ENCODE results near the gene KCNIP4. TPM values are rescaled to one million over a fixed set of nuclear protein-coding genes. Genes with fewer than 3 reads are reported as not detected.

KCNIP4 gene
- total and polyA plus RNA-seq, 3 donors from 2014 or later = 0.68 TPM; not detected in 2

GRCh38 chr4:20829617-20830357, 1118.8 kb downstream of the KCNIP4 start:
- Histone ChIP-seq H3K9me3 (no peaks in the 10 kb centered on the region), H3K4me1 (no peaks in the 10 kb centered on the region), H3K36me3 (ENCODE audit: low read depth, missing control alignments) (no peaks in the 10 kb centered on the region), H3K27ac (no peak overlapping the region), H3K4me3 (no peak overlapping the region), H3K27me3 (no peaks in the 10 kb centered on the region)
- 56 to 64% methylated on average over 5 of the region's 5 CpGs for WGBS, 2 donors
- no peak for DNase-seq
- intact Hi-C loops (cut with DNase I; ENCODE audit: low total_unique reads) = no loop called here
- TF ChIP-seq, protein P1, sequence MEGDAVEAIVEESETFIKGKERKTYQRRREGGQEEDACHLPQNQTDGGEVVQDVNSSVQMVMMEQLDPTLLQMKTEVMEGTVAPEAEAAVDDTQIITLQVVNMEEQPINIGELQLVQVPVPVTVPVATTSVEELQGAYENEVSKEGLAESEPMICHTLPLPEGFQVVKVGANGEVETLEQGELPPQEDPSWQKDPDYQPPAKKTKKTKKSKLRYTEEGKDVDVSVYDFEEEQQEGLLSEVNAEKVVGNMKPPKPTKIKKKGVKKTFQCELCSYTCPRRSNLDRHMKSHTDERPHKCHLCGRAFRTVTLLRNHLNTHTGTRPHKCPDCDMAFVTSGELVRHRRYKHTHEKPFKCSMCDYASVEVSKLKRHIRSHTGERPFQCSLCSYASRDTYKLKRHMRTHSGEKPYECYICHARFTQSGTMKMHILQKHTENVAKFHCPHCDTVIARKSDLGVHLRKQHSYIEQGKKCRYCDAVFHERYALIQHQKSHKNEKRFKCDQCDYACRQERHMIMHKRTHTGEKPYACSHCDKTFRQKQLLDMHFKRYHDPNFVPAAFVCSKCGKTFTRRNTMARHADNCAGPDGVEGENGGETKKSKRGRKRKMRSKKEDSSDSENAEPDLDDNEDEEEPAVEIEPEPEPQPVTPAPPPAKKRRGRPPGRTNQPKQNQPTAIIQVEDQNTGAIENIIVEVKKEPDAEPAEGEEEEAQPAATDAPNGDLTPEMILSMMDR (IDR thresholded peaks at IDR 0.05) = no peak
- no peak for TF ChIP-seq POLR2A (IDR thresholded peaks at IDR 0.05)

DNA sequence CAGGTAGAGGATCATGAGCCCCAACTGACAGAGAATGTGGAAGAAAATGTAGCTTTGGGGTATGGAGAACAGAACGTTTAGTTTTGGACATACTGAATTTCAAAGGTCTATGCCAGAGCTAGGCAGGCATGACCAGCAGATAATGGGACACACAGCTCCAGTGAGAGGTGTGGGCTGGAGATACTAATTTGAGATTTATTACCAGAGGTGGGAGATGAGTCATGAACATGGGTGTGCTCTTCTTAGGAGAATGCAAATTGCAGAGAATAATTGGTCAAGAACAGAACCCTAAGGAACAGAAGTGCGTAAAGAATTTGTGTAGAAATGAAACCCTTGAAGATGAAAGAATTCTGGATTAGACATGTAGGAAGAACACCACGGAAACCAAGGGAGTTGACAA, 1123.1 kb downstream of the KCNIP4 start:
- DNase-seq = no peak
- 67 to 80% methylated on average over 3 of the region's 3 CpGs for WGBS, 2 donors
- intact Hi-C loops (cut with DNase I; ENCODE audit: low total_unique reads) = no loop called here

GRCh38 chr4:20816287-20816686, 1132.3 kb downstream of the KCNIP4 start:
- WGBS, 2 donors = 91 to 94% methylated on average over 5 of the region's 5 CpGs
- DNase-seq = no peak

More for the DNA sequence above, 1123.1 kb downstream of the KCNIP4 start:
- no peaks in the 10 kb centered on the region for H3K27me3 ChIP-seq
- no peak overlapping the region for H3K27ac ChIP-seq
- no peak overlapping the region for H3K4me3 ChIP-seq
- H3K9me3 ChIP-seq = no peaks in the 10 kb centered on the region
- TF ChIP-seq POLR2A (IDR thresholded peaks at IDR 0.05) = no peak
- TF ChIP-seq, protein P1 (IDR thresholded peaks at IDR 0.05) = no peak
- no peaks in the 10 kb centered on the region for H3K36me3 ChIP-seq (ENCODE audit: low read depth, missing control alignments)
- H3K4me1 ChIP-seq = no peaks in the 10 kb centered on the region

GRCh38 chr4:20813700-20814099, 1134.9 kb downstream of the KCNIP4 start:
- H3K4me1 ChIP-seq = no peaks in the 10 kb centered on the region
- DNase-seq = no peak
- no peak overlapping the region for H3K27ac ChIP-seq
- 47 to 56% methylated on average over 1 of the region's 1 CpG for WGBS, 2 donors
- intact Hi-C loops (cut with DNase I; ENCODE audit: low total_unique reads) = no loop called here
- no peak overlapping the region for H3K4me3 ChIP-seq
- TF ChIP-seq POLR2A (IDR thresholded peaks at IDR 0.05) = no peak
- TF ChIP-seq, protein P1 (IDR thresholded peaks at IDR 0.05) = no peak
- H3K9me3 ChIP-seq = no peaks in the 10 kb centered on the region
- no peaks in the 10 kb centered on the region for H3K27me3 ChIP-seq
- H3K36me3 ChIP-seq (ENCODE audit: low read depth, missing control alignments) = no peaks in the 10 kb centered on the region

More at GRCh38 chr4:20816287-20816686, 1132.3 kb downstream of the KCNIP4 start:
- H3K27me3 ChIP-seq = no peaks in the 10 kb centered on the region
- intact Hi-C loops (cut with DNase I; ENCODE audit: low total_unique reads) = no loop called here
- no peak overlapping the region for H3K4me3 ChIP-seq
- no peaks in the 10 kb centered on the region for H3K36me3 ChIP-seq (ENCODE audit: low read depth, missing control alignments)
- H3K27ac ChIP-seq = no peak overlapping the region
- H3K9me3 ChIP-seq = no peaks in the 10 kb centered on the region
- no peak for TF ChIP-seq POLR2A (IDR thresholded peaks at IDR 0.05)
- TF ChIP-seq, protein P1 (IDR thresholded peaks at IDR 0.05) = no peak
- no peaks in the 10 kb centered on the region for H3K4me1 ChIP-seq

DNA sequence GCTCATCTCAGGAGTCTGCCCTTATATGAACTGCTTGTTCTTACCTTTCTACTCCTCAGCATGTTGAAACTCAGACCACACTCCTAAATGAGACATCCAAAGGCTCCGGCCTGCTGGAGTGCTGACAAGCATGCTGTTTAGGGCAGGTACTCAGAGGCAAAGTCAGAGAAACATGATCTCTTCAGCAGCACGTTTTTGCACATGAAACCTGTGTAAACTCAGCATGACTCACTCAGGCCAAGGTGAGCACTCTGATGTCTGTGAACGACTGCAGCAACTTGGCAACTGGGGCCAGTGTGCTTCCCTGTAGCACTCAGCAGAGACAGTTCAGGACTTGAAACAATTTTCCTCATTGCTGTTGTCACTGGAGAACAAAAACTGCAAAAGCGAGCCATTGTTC, 1138.8 kb downstream of the KCNIP4 start:
- TF ChIP-seq POLR2A (IDR thresholded peaks at IDR 0.05) = no peak
- TF ChIP-seq, protein P1 (IDR thresholded peaks at IDR 0.05) = no peak
- WGBS, 2 donors = 52 to 61% methylated on average over 4 of the region's 4 CpGs
- no peak overlapping the region for H3K27ac ChIP-seq
- H3K9me3 ChIP-seq = no peaks in the 10 kb centered on the region
- no peaks in the 10 kb centered on the region for H3K4me1 ChIP-seq
- no peak overlapping the region for H3K4me3 ChIP-seq
- intact Hi-C loops (cut with DNase I; ENCODE audit: low total_unique reads) = no loop called here
- no peaks in the 10 kb centered on the region for H3K36me3 ChIP-seq (ENCODE audit: low read depth, missing control alignments)
- no peak for DNase-seq
- no peaks in the 10 kb centered on the region for H3K27me3 ChIP-seq
